ENCODE results near the gene ENTPD8. TPM values are rescaled to one million over a fixed set of nuclear protein-coding genes. Genes with fewer than 3 reads are reported as not detected.

Gene ENTPD8
- total RNA-seq, 4 donors from 2014 or later: not detected

- H3K9me3 ChIP-seq: peaks cover 0 to 16% (median 11%) of the 10 kb centered on the region in 3 donors
- TF ChIP-seq POLR2A (IDR thresholded peaks at IDR 0.05): no peak
- H3K4me1 ChIP-seq: peaks cover 3 to 11% (median 3%) of the 10 kb centered on the region in 3 donors
- WGBS, 2 donors: 47 to 80% methylated on average over 4 to 20 of the region's 36 CpGs
- intact Hi-C loops (cut with DNase I): no loop called here
- H3K4me3 ChIP-seq: no peak overlapping the region
- no peaks in the 10 kb centered on the region for H3K36me3 ChIP-seq
- H3K27me3 ChIP-seq: no peaks in the 10 kb centered on the region
- no peak for DNase-seq
- no peak overlapping the region for H3K27ac ChIP-seq
Measured at GRCh38 chr9:137478962-137479861, 38.1 kb upstream of the ENTPD8 start.

GRCh38 chr9:137478613-137478961 is 37.4 kb upstream of the ENTPD8 start:
- intact Hi-C loops (cut with DNase I): no loop called here
- Histone ChIP-seq H3K4me1 (peaks cover 3 to 11% (median 3%) of the 10 kb centered on the region in 3 donors), H3K27ac (no peak overlapping the region), H3K36me3 (no peaks in the 10 kb centered on the region), H3K27me3 (no peaks in the 10 kb centered on the region), H3K4me3 (no peak overlapping the region), H3K9me3 (peaks cover 0 to 16% (median 11%) of the 10 kb centered on the region in 3 donors)
- WGBS, 2 donors: 70% methylated on average over 2 of the region's 11 CpGs; no CpG with 5 or more reads in 1 of the 2 donors
- TF ChIP-seq CTCF (IDR thresholded peaks at IDR 0.05): no peak
- no peak for TF ChIP-seq POLR2A (IDR thresholded peaks at IDR 0.05)
- no peak for DNase-seq

- Histone ChIP-seq H3K4me3 (no peak overlapping the region), H3K27ac (no peak overlapping the region), H3K36me3 (no peaks in the 10 kb centered on the region), H3K9me3 (peaks cover 0 to 16% (median 11%) of the 10 kb centered on the region in 3 donors), H3K4me1 (peaks cover 3 to 11% (median 3%) of the 10 kb centered on the region in 3 donors), H3K27me3 (no peaks in the 10 kb centered on the region)
- no peak for DNase-seq
- intact Hi-C loops (cut with DNase I): no loop called here
- TF ChIP-seq CTCF (IDR thresholded peaks at IDR 0.05) (no peak), POLR2A (IDR thresholded peaks at IDR 0.05) (no peak)
- 89% methylated on average over 13 of the region's 29 CpGs; no CpG with 5 or more reads in 1 of the 2 donors for WGBS, 2 donors
Measured at GRCh38 chr9:137477778-137478612, 36.8 kb upstream of the ENTPD8 start.

GRCh38 chr9:137476856-137477255 is 35.7 kb upstream of the ENTPD8 start:
- no peak overlapping the region for H3K4me3 ChIP-seq
- H3K9me3 ChIP-seq: peaks cover 0 to 16% (median 11%) of the 10 kb centered on the region in 3 donors
- peaks cover 0 to 3% (median 0%) of the 10 kb centered on the region in 3 donors for H3K4me1 ChIP-seq
- intact Hi-C loops (cut with DNase I): no loop called here
- 74% methylated on average over 4 of the region's 11 CpGs; no CpG with 5 or more reads in 1 of the 2 donors for WGBS, 2 donors
- H3K27me3 ChIP-seq: no peaks in the 10 kb centered on the region
- H3K36me3 ChIP-seq: no peaks in the 10 kb centered on the region
- TF ChIP-seq CTCF (IDR thresholded peaks at IDR 0.05) (no peak), POLR2A (IDR thresholded peaks at IDR 0.05) (no peak)
- DNase-seq: no peak
- H3K27ac ChIP-seq: no peak overlapping the region

GRCh38 chr9:137475666-137476065 is 34.5 kb upstream of the ENTPD8 start:
- no peak for TF ChIP-seq CTCF (IDR thresholded peaks at IDR 0.05)
- TF ChIP-seq POLR2A (IDR thresholded peaks at IDR 0.05): no peak
- Histone ChIP-seq H3K27me3 (no peaks in the 10 kb centered on the region), H3K27ac (no peak overlapping the region), H3K4me3 (no peak overlapping the region), H3K36me3 (no peaks in the 10 kb centered on the region), H3K4me1 (no peaks in the 10 kb centered on the region), H3K9me3 (peaks cover 0 to 16% (median 11%) of the 10 kb centered on the region in 3 donors)
- no peak for DNase-seq
- 73 to 76% methylated on average over 3 of the region's 3 CpGs for WGBS, 2 donors
- intact Hi-C loops (cut with DNase I): no loop called here

Data from esophagus squamous epithelium (tissue), 5 donors.